Stimulated activated CD4-positive, alpha-beta T cell treated with anti-CD3 and anti-CD28 coated beads, Interleukin-4, amount 100 ng/mL, for 24 hours (primary cell): ENCODE data around the gene PITPNB.

Experiments used
- DNase-seq: peaks from one replicate; pipeline ENCODE4 v3.0.0-alpha.2; 2020

PITPNB gene

GRCh38 chr22:27853424-27853823 lies 65.6 kb downstream of the PITPNB start:
- no peak for DNase-seq

GRCh38 chr22:27851974-27852746 lies 66.9 kb downstream of the PITPNB start:
- DNase-seq = no peak

- DNase-seq = no peak
These were observed 69.0 kb downstream of the PITPNB start for GRCh38 chr22:27850000-27850521.

- DNase-seq = no peak
These were observed 71.1 kb downstream of the PITPNB start for GRCh38 chr22:27848005-27848404.

- DNase-seq = no peak
These were observed 72.1 kb downstream of the PITPNB start for GRCh38 chr22:27846910-27847309.

- DNase-seq = no peak
These were observed 72.8 kb downstream of the PITPNB start for GRCh38 chr22:27846248-27846757.

GRCh38 chr22:27845644-27846043 lies 73.4 kb downstream of the PITPNB start:
- DNase-seq = no peak

GRCh38 chr22:27844656-27845591 lies 74.1 kb downstream of the PITPNB start:
- no peak for DNase-seq

GRCh38 chr22:27844256-27844655 lies 74.8 kb downstream of the PITPNB start:
- no peak for DNase-seq

GRCh38 chr22:27843441-27843840 lies 75.6 kb downstream of the PITPNB start:
- no peak for DNase-seq

GRCh38 chr22:27842669-27843431 lies 76.2 kb downstream of the PITPNB start:
- no peak for DNase-seq

- no peak for DNase-seq
These were observed 76.9 kb downstream of the PITPNB start for GRCh38 chr22:27842201-27842600.

GRCh38 chr22:27840436-27840835 lies 78.6 kb downstream of the PITPNB start:
- no peak for DNase-seq

- no peak for DNase-seq
These were observed 79.9 kb downstream of the PITPNB start for GRCh38 chr22:27839057-27839660.

GRCh38 chr22:27836181-27836580 lies 82.9 kb downstream of the PITPNB start:
- DNase-seq = no peak

- no peak for DNase-seq
These were observed 83.6 kb downstream of the PITPNB start for GRCh38 chr22:27835446-27835845.

- no peak for DNase-seq
These were observed 84.5 kb downstream of the PITPNB start for GRCh38 chr22:27834364-27835185.

GRCh38 chr22:27833803-27834202 lies 85.3 kb downstream of the PITPNB start:
- no peak for DNase-seq

- DNase-seq = no peak
These were observed 86.5 kb downstream of the PITPNB start for GRCh38 chr22:27832606-27833005.

GRCh38 chr22:27829620-27830019 lies 89.4 kb downstream of the PITPNB start:
- DNase-seq = no peak
